Endothelial cell of umbilical vein (primary cell): ENCODE data around the gene PIWIL4.

Experiments
- FOS ChIP-seq: IDR thresholded peaks from 2 replicates; pipeline ENCODE4 v1.6.1; 2011; ENCODE audit warnings: mild to moderate bottlenecking, low read length, moderate library complexity, borderline replicate concordance; ENCODE audit not compliant: insufficient read depth
- MYC ChIP-seq: IDR thresholded peaks from one replicate; pipeline ENCODE4 v1.6.1; 2011; ENCODE audit warnings: mild to moderate bottlenecking, low read depth, low read length
- POLR2A ChIP-seq: IDR thresholded peaks from 2 replicates; pipeline ENCODE4 v1.6.1; 2012; ENCODE audit warnings: low read depth, mild to moderate bottlenecking, control low read depth, low read length
- TF ChIP-seq, protein P1 (sequence below), 2 donors: IDR thresholded peaks; 1 replicate in 1 of 2; 2 replicates in 1 of 2; pipeline ENCODE4 v1.5.1; 2011; ENCODE audit warnings: low read length in 2 of 2, mild to moderate bottlenecking in 2 of 2, moderate library complexity in 2 of 2, control low read depth in 1 of 2, inconsistent platforms in 1 of 2, low read depth in 1 of 2; ENCODE audit not compliant: insufficient read depth in 1 of 2; ENCODE audit errors: extremely low read depth in 1 of 2
- TF ChIP-seq, protein P2 (sequence below): IDR thresholded peaks from 2 replicates; pipeline ENCODE4 v1.6.1; 2011; ENCODE audit not compliant: insufficient read depth, insufficient read length

DNA sequence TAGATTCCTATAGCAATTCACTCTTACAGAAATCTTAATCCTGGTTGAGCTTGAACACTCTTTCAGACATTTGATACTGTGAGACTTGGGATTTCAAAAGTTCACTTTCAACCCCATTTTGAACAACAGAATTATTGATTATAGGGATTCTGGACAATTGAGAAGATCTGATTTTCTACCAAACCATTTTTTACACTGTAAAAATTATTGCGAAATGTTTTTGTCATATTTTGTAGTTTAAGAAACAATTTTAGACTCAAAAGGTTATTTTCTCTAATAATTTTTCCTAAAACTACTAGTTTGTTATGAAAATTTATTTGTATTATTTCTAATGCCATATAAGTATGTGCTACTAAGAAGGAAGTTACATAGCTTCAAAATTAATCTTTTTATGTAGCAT, 36.4 kb downstream of the PIWIL4 start:
- TF ChIP-seq MYC (no peak), POLR2A (no peak), FOS (no peak)
- TF ChIP-seq, protein P1, sequence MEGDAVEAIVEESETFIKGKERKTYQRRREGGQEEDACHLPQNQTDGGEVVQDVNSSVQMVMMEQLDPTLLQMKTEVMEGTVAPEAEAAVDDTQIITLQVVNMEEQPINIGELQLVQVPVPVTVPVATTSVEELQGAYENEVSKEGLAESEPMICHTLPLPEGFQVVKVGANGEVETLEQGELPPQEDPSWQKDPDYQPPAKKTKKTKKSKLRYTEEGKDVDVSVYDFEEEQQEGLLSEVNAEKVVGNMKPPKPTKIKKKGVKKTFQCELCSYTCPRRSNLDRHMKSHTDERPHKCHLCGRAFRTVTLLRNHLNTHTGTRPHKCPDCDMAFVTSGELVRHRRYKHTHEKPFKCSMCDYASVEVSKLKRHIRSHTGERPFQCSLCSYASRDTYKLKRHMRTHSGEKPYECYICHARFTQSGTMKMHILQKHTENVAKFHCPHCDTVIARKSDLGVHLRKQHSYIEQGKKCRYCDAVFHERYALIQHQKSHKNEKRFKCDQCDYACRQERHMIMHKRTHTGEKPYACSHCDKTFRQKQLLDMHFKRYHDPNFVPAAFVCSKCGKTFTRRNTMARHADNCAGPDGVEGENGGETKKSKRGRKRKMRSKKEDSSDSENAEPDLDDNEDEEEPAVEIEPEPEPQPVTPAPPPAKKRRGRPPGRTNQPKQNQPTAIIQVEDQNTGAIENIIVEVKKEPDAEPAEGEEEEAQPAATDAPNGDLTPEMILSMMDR (IDR thresholded peaks at IDR 0.05; ENCODE audit: extremely low read depth in 1 of 2, insufficient read depth in 1 of 2, low read depth in 1 of 2, low read length in 2 of 2), result no peak
- TF ChIP-seq, protein P2, sequence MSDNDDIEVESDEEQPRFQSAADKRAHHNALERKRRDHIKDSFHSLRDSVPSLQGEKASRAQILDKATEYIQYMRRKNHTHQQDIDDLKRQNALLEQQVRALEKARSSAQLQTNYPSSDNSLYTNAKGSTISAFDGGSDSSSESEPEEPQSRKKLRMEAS, result no peak
